HG03342 (cell line): ENCODE results near the gene MEMO1.
"Not testable (repeated sequence)": the region's sequence is repeated elsewhere in the genome, so short reads cannot be mapped to it uniquely, and the experiment has no call there.

Experiments
- ATAC-seq: cut with Tn5 transposase; IDR thresholded peaks from one replicate; pipeline ENCODE4 v1.9.1; 2021; ENCODE audit warnings: mild to moderate bottlenecking, moderate library complexity; ENCODE audit not compliant: unreplicated experiment

MEMO1 gene

GRCh38 chr2:31958140-31958717 lies 52.6 kb downstream of the MEMO1 start:
- ATAC-seq = no peak

- no peak for ATAC-seq
These were observed 53.3 kb downstream of the MEMO1 start for GRCh38 chr2:31957354-31958139.

GRCh38 chr2:31956934-31957333 lies 53.9 kb downstream of the MEMO1 start:
- peak; percentile 75 for ATAC-seq

GRCh38 chr2:31956312-31956711 lies 54.5 kb downstream of the MEMO1 start:
- ATAC-seq = no peak

- not testable (repeated sequence) for ATAC-seq
These were observed 57.7 kb downstream of the MEMO1 start for GRCh38 chr2:31953095-31953494.

GRCh38 chr2:31950946-31951562 lies 59.8 kb downstream of the MEMO1 start:
- no peak for ATAC-seq

GRCh38 chr2:31947871-31948270 lies 62.9 kb downstream of the MEMO1 start:
- no peak for ATAC-seq

- no peak for ATAC-seq
These were observed 64.0 kb downstream of the MEMO1 start for GRCh38 chr2:31946838-31947237.

GRCh38 chr2:31945572-31945935 lies 65.3 kb downstream of the MEMO1 start:
- no peak for ATAC-seq

GRCh38 chr2:31944828-31945571 lies 65.8 kb downstream of the MEMO1 start:
- no peak for ATAC-seq

- no peak for ATAC-seq
These were observed 67.1 kb downstream of the MEMO1 start for GRCh38 chr2:31943636-31944225.

- ATAC-seq = no peak
These were observed 69.9 kb downstream of the MEMO1 start for GRCh38 chr2:31940920-31941319.

- ATAC-seq = no peak
These were observed 73.1 kb downstream of the MEMO1 start for GRCh38 chr2:31937741-31938140.

GRCh38 chr2:31935370-31935769 lies 75.4 kb downstream of the MEMO1 start:
- no peak for ATAC-seq

GRCh38 chr2:31933066-31933465 lies 77.7 kb downstream of the MEMO1 start:
- no peak for ATAC-seq

GRCh38 chr2:31932589-31932988 lies 78.2 kb downstream of the MEMO1 start:
- ATAC-seq = no peak

- no peak for ATAC-seq
These were observed 78.9 kb downstream of the MEMO1 start for GRCh38 chr2:31931916-31932315.

- ATAC-seq = no peak
These were observed 85.3 kb downstream of the MEMO1 start for GRCh38 chr2:31925517-31925916.

GRCh38 chr2:31923662-31924061 lies 87.1 kb downstream of the MEMO1 start:
- no peak for ATAC-seq

GRCh38 chr2:31922542-31923408 lies 88.0 kb downstream of the MEMO1 start:
- ATAC-seq = no peak
